ENCODE data around the gene MIS18BP1. TPM values are rescaled to one million over a fixed set of nuclear protein-coding genes. Genes with fewer than 3 reads are reported as not detected.
"Not testable (repeated sequence)": the region's sequence is repeated elsewhere in the genome, so short reads cannot be mapped to it uniquely, and the experiment has no call there.

Gene MIS18BP1
- polyA plus RNA-seq, 1 of the 3 experiments (the other 2 are of a cell fraction), result 2.6 TPM

DNA sequence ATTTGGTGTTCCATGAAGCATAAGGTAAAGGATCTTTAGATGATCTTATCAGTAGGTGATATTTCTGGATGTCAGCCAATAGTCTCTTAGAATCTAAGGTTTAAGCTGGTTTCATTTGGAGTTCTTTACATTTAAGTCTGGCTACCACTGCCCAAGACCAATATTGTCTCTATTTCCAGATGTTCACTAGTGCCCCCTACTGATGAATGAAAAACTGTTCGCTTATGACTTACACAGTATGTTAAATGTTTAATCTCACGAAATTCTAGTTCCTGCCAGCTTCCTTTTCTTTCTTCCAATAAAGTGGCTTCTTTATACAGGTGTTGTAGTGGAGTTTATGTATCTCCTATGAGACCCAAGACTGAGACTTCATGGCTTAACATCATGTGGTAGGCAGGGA lies 31.8 kb upstream of the MIS18BP1 start:
- Histone ChIP-seq H3K27me3 (ENCODE audit: insufficient read depth) (no peaks in the 10 kb centered on the region), H3K4me3 (ENCODE audit: low read depth in 2 of 2, low read length in 1 of 2) (no peak overlapping the region), H3K4me1 (ENCODE audit: control insufficient read depth in 1 of 2, insufficient read depth in 2 of 2, low read depth in 1 of 2, low read length in 1 of 2) (no peaks in the 10 kb centered on the region), H3K9ac (no peak overlapping the region), H3K9me2 (no peaks in the 10 kb centered on the region), H3F3A (replicated peaks; ENCODE audit: insufficient read depth) (no peaks in the 10 kb centered on the region), H4K20me1 (ENCODE audit: insufficient read depth) (no peaks in the 10 kb centered on the region), H3K27ac (ENCODE audit: low read depth in 2 of 2, low read length in 1 of 2) (no peak overlapping the region), H3K4me2 (no peak overlapping the region), H2AFZ (ENCODE audit: low read depth) (no peak overlapping the region), H3K9me3 (no peaks in the 10 kb centered on the region), H3K36me3 (replicated peaks in 1 of 2; ENCODE audit: control insufficient read depth in 1 of 2, insufficient read depth in 2 of 2, low read length in 1 of 2) (no peaks in the 10 kb centered on the region), H3K79me2 (ENCODE audit: insufficient read depth) (no peaks in the 10 kb centered on the region)
- TF ChIP-seq TCF12 (IDR thresholded peaks at IDR 0.05) (no peak), ELF1 (IDR thresholded peaks at IDR 0.05) (no peak), NFIC (IDR thresholded peaks at IDR 0.05; ENCODE audit: borderline replicate concordance) (no peak), EZH2phosphoT487 (IDR thresholded peaks at IDR 0.05; ENCODE audit: borderline replicate concordance, low read depth) (no peak), GATA2 (CRISPR knock-in tag; IDR thresholded peaks at IDR 0.05) (no peak), FOSL2 (IDR thresholded peaks at IDR 0.05; ENCODE audit: borderline replicate concordance, low read depth) (no peak), TEAD4 (IDR thresholded peaks at IDR 0.05; ENCODE audit: borderline replicate concordance, insufficient read depth) (no peak), SIN3A (IDR thresholded peaks at IDR 0.05; ENCODE audit: borderline replicate concordance, low read depth, low read length) (no peak), MEF2A (IDR thresholded peaks at IDR 0.05; ENCODE audit: borderline replicate concordance, low read depth) (no peak), YY1 (IDR thresholded peaks at IDR 0.05; ENCODE audit: low read depth) (no peak), FOXM1 (IDR thresholded peaks at IDR 0.05; ENCODE audit: low read depth) (no peak)
- TF ChIP-seq, protein P1, sequence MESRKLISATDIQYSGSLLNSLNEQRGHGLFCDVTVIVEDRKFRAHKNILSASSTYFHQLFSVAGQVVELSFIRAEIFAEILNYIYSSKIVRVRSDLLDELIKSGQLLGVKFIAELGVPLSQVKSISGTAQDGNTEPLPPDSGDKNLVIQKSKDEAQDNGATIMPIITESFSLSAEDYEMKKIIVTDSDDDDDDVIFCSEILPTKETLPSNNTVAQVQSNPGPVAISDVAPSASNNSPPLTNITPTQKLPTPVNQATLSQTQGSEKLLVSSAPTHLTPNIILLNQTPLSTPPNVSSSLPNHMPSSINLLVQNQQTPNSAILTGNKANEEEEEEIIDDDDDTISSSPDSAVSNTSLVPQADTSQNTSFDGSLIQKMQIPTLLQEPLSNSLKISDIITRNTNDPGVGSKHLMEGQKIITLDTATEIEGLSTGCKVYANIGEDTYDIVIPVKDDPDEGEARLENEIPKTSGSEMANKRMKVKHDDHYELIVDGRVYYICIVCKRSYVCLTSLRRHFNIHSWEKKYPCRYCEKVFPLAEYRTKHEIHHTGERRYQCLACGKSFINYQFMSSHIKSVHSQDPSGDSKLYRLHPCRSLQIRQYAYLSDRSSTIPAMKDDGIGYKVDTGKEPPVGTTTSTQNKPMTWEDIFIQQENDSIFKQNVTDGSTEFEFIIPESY (IDR thresholded peaks at IDR 0.05; ENCODE audit: borderline replicate concordance, low read depth), result no peak
- TF ChIP-seq, protein P2, sequence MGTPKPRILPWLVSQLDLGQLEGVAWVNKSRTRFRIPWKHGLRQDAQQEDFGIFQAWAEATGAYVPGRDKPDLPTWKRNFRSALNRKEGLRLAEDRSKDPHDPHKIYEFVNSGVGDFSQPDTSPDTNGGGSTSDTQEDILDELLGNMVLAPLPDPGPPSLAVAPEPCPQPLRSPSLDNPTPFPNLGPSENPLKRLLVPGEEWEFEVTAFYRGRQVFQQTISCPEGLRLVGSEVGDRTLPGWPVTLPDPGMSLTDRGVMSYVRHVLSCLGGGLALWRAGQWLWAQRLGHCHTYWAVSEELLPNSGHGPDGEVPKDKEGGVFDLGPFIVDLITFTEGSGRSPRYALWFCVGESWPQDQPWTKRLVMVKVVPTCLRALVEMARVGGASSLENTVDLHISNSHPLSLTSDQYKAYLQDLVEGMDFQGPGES (IDR thresholded peaks at IDR 0.05; ENCODE audit: low read depth, low read length), result no peak
- TF ChIP-seq, protein P3, sequence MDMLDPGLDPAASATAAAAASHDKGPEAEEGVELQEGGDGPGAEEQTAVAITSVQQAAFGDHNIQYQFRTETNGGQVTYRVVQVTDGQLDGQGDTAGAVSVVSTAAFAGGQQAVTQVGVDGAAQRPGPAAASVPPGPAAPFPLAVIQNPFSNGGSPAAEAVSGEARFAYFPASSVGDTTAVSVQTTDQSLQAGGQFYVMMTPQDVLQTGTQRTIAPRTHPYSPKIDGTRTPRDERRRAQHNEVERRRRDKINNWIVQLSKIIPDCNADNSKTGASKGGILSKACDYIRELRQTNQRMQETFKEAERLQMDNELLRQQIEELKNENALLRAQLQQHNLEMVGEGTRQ (IDR thresholded peaks at IDR 0.05; ENCODE audit: borderline replicate concordance, low read depth, low read length), result no peak
- ChIA-PET POLR2A (no interaction called here), CTCF (interaction anchor here (1.7 kb wide), 1 partner anchor 14 kb away, joined by 4 read pairs; no protein-coding TSS in a partner anchor)
- 4% methylated on average over 2 of the region's 2 CpGs for WGBS (ENCODE audit: low lambda C conversion rate)
- no peak for DNase-seq

DNA sequence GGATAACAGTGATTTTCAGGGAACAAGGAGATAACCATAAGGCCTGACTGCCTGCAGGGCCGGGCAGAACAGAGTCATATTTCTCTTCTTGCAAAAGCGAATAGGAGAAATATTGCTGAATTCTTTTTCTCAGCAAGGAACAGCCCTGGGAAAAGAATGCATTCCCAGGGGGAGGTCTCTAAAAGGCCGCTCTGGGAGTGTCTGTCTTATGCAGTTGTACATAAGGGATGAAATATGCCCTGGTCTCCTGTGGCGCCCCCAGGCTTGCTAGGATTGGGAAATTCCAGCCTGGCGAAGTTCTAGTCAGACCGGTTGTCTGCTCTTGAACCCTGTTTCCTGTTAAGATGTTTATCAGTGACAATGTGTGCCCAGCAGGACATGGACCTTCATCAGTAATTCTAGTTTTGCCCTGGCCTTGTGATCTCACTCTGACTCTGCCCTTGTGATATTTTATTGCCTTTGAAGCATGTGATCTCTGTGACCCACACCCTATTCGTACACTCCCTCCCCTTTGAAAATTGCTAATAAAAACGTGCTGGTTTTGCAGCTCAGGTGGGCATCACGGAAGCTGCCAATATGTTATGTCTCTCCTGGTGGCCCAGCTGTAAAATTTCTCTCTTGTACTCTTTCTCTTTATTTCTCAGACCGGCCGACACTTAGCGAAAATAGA lies 28.9 kb upstream of the MIS18BP1 start:
- H3F3A ChIP-seq (replicated peaks; ENCODE audit: insufficient read depth); H3K27me3 ChIP-seq (ENCODE audit: insufficient read depth); H2AFZ ChIP-seq (ENCODE audit: low read depth); H3K4me2 ChIP-seq; H3K79me2 ChIP-seq (ENCODE audit: insufficient read depth); DNase-seq; POLR2A ChIA-PET; H3K4me3 ChIP-seq (ENCODE audit: low read depth in 2 of 2, low read length in 1 of 2); H3K9me2 ChIP-seq; H3K4me1 ChIP-seq (ENCODE audit: control insufficient read depth in 1 of 2, insufficient read depth in 2 of 2, low read depth in 1 of 2, low read length in 1 of 2); H3K9me3 ChIP-seq; H3K36me3 ChIP-seq (replicated peaks in 1 of 2; ENCODE audit: control insufficient read depth in 1 of 2, insufficient read depth in 2 of 2, low read length in 1 of 2); H3K27ac ChIP-seq (ENCODE audit: low read depth in 2 of 2, low read length in 1 of 2); H3K9ac ChIP-seq; H4K20me1 ChIP-seq (ENCODE audit: insufficient read depth): not testable (repeated sequence)
- CTCF ChIA-PET, result interaction anchor here (1.2 kb wide), 1 partner anchor 14 kb away, joined by 3 read pairs; no protein-coding TSS in a partner anchor
- 15% methylated on average over 8 of the region's 12 CpGs for WGBS (ENCODE audit: low lambda C conversion rate)

Measured in SK-N-SH (cell line).